NCI-H774 (cell line): ENCODE results near the gene C2orf69.
A peak's percentile ranks its signal among the peaks of the same experiment; 100 is the strongest.

Experiments
- DNase-seq: peaks from one replicate; lab custom pipeline; 2025; lab: John Stamatoyannopoulos, UW

C2orf69 gene

DNA sequence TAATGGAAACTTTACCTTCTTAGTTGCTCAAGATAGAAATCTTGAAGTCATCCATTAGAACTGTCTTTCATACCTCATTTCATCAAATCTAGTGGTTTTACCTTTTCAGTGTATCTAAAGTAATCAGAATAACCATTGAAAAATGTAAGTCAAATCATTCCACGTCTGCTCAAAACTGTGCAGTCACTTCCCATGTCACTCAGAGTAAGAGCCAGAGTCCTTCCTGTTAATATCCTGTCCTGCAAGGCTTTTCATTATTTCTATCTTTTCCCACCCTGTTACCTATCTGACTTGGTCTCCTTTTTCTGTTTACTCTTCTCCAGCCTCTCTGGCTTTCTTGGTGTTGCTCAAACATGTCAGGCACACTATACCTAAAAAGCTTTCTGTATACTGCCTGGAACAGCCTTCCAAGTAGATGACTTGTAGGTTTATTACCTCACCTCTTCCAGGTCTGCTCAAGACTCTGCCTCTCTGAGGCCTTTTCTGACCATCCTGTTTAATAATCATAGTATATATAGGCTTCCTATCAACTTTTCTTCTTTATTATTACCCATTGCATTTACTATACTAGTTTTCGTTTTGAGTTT lies 3.4 kb downstream of the C2orf69 start:
- DNase-seq, result no peak

DNA sequence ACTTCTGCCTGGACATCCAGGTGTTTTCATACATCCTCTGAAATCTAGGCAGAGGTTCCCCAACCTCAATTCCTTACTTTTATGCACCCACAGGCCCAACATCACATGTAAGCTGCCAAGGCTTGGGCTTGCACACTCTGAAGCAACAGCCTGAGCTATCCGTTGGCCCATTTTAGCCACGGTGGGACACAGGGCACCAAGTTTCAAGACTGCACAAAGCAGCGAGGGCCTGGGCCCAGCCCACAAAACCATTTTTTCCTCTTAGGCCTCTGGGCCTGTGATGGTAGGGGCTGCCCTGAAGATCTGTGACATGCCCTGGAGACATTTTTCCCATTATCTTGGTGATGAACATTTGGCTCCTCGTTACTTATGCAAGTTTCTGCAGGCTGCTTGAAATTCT lies 5.9 kb downstream of the C2orf69 start:
- DNase-seq, result no peak

DNA sequence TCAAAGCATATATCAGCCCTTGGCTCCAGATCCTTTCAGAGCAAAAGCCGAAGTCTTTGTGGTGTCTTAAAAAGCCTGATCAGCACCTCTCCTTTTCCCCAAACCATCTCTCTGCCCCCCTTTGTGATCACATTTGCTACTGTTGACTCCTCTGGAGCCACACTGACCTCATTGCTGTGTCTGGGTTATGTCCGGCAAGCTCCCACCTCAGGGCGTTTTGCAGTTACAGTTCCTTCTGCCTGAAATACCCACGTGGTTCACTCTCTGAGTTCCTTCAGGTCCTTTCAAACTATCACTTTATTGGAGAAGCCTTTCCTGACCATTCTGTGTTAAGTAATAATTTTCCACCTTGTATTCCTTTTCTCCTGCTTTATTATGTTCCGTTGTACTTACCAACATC lies 11.8 kb downstream of the C2orf69 start:
- no peak for DNase-seq

DNA sequence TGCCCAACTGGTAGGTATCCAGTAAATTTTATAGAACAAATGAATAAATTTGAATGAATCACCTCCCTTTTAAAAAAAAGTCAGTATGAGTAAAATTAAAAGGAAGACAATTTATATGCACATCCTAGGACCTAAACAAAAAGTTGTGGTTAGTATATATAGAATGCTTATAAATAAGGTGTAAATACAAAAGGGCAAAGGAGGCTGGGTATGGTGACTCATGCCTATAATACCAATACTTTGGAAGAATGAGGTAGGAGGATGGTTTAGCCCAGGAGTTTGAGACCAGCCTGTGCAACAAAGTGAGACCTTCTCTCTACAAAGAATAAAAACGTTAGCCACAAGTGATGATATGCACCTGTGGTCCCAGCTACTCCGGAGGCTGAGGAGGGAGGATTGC lies 12.8 kb downstream of the C2orf69 start:
- no peak for DNase-seq

DNA sequence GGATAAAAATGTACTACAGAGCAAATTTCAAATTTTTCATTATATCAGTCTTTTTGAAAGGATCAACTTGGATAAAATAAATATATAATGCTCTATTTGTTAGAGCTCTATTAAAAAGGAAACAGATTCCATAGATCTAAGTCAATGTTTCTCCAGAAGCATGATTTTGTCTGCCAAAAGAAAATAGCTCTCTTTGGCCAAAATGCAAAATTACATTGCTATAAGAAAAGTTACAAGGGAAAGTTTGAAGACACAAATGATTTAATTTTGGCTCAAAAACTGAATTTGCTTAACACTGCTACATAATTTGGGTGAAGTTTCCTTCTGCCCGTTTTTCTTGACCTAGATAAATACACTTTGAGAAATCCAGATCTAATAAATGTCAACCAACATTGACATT lies 15.7 kb downstream of the C2orf69 start:
- no peak for DNase-seq

DNA sequence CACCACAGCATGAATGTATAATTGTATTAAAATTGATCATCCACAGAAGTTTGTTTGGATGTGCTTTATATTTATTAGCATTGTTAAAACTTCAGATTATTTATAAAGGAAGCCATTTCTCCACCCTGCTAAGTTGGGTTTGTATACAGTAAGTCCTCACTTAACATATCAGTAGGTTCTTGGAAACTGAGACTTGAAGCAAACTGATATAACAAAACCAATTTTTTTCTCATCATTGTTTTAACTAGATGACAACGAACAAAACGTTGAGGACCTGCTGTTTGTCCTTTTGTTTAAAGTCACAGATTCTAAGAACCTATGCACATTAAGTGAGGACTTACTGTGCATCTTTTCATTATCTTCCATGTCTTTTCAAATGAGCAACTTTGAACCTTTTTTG lies 17.1 kb downstream of the C2orf69 start:
- DNase-seq, result no peak

DNA sequence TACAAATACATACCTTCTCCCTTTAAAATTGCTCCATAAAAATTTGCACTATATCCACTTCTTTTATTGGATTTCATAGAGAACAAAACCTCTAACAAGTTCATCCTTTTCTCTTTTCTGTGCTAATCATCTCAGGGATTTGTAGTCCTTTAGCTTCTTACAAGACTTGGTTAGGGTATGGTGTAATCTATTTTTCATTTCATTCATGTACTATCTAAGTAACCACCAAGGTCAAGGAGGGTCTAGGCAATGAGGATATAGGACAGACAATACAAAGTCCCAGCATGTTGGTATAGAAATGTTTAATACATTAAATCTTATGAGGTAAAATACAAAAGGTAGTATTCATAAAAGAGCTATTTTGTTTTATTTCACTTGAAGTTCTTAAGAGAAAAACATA lies 17.5 kb downstream of the C2orf69 start:
- DNase-seq, result no peak

DNA sequence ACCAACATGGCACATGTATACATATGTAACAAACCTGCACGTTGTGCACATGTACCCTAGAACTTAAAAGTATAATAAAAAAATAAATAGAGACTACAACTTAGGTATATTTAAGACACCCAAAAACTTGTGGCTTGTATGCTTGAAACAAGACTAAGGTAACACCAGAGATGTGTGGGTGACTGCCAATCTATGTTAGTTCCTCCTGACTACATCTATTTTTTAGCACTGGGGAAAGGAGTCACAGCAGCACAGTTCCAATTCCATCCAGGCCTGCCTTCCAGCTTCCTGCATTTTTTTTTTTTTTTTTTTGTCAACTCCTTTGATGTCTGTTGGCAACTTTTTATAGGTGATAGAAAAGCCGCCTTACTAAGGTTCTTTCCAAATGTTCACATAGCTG lies 18.2 kb downstream of the C2orf69 start:
- DNase-seq, result no peak

DNA sequence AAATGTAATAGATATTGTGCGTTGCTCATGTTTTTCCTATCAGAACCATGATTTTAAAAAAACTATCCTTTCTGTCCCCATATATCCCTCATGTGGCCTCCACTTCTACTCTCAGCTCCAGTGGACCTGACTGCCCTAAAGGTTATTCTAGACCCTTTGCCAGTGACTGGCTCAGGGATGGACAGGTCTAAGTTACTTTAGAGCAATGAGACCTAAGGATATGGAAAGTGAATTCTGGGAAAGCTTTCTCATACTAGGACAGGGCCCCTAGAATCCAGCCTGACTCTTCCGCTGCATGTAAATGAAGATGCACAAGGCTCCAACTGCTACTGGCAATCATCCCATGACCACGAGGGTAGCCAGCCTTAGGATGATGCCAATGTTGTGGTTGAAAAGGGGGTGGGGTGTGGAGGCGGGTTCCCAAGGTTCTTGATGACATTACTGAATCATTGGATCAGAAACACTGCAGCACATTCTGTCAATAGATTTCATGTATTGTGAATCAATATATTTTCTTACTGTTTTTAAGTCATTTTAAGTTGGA lies 21.3 kb downstream of the C2orf69 start:
- DNase-seq, result no peak

DNA sequence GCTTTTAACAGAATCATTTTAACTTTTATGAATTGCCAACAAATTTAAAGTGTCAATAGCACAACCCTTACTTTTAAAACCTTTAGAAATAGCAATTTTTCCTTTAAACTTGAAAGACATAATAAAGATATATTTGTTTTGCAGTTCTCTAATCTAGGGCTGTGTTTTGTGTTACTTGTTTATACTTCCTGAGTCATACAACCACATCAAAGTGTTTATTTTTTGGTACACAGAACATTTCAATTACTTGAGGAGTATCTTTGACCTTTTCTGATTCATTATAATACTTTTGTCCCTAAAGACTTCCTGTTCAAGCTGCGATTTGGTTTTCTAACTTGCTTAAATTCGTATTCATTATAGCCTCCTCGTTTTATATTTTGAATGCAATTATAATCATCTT lies 22.4 kb downstream of the C2orf69 start:
- DNase-seq, result no peak

DNA sequence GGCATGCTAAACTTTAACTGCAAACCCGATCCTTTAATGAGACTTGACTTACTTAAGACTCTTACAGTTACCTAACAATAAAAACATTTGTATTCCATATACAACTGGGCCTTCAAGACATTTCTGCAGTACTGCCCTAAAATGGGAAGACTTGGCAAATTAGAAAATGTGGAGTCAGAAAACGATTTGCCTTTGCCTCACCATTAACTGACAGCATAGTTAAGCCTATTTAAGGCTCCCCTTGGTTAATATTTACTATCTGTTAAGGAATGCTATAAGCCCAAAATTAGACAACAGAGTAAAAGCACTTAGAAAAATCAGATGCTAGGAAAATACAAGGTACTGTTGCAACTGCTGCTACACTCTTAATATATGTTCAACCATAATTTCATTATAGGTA lies 25.5 kb downstream of the C2orf69 start:
- DNase-seq, result no peak

DNA sequence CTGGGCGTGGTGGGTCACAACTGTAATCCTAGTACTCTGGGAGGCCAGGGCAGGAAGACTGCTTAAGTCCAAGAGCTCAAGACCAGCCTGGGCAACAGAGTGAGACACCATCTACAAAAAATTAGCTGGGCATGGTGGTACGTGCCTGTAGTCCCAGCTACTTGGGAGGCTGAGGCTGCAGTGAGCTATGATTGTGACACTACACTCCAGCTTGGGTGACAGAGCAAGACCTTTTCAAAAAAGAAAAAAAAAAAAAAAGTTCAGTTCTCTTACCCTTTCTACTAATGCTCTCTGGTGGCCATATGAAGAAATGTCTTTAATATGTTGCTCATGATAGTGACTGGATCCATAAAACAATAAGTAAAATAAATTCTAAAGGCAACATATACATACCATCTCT lies 29.3 kb downstream of the C2orf69 start:
- DNase-seq, result no peak

DNA sequence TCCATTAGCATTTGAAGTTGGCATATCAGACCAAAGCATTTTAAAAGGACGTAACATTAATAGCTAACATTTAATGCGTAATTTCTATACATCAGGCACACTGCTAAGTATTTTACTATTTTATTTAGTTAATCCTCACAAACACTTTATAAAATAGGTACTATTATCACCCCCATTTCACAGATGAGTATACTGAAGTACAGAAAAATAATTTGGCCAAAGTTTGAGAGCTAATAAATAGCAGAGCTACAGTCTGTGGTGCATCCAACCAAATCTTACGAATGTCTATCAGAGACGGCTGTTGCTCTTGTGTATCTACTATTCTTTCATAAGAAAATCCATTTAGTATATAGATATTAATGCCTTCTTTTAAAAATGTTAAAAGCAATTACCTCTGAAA lies 32.3 kb downstream of the C2orf69 start:
- DNase-seq, result no peak

DNA sequence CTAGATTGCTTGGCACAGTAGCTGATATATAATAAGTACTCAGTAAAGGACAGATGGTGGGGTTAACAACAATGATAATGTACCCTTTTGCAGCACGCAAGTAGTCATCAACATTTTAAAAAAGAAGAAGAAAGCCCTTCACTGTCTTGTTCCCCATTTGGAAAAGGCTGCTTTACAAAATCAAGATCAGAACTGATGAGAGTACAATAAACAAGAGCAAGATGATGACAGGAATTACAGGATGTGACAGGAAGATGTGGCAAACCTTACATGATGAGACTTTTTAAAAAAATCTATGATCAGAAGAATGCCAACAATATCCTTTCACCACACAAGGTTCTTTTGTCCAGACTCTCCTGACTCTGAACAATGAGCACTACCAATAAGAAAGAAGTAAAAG lies 35.1 kb downstream of the C2orf69 start:
- no peak for DNase-seq

DNA sequence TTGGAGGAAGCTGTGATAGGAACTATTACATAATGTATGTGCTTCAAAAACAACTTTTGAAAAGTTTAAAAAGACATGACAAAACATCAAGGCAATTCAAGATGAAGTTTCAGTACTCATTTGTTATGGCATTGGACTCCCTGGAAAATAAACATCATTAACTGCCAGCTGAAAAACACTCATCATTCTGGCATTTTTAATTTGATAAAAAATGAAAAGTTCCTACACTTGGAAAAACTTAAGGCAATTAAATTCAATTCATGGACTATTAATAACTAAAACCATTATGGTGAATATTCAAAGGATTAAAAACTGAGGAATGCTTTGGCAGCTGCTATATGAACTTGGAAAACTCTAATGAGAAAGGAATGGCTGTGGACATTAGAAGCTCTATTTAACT lies 35.7 kb downstream of the C2orf69 start:
- no peak for DNase-seq

DNA sequence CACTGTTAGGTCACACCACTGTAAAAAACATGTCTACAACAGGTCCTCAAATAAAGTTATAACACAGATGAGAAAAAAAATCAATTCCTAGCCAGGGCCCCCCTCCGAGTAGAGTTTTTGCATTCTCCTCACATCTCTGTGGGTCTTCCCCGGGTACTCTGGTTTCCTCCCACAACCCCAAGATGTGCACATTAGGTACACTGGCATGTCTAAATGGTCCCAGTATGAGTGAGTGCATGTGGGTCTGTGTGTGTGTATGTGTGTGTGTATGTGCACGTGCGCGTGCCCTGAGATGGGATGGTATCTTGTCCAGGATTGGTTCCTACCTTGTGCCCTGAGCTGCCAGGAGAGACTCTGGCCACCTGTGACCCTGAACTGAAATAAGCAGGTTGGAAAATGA lies 39.3 kb downstream of the C2orf69 start:
- DNase-seq, result no peak

DNA sequence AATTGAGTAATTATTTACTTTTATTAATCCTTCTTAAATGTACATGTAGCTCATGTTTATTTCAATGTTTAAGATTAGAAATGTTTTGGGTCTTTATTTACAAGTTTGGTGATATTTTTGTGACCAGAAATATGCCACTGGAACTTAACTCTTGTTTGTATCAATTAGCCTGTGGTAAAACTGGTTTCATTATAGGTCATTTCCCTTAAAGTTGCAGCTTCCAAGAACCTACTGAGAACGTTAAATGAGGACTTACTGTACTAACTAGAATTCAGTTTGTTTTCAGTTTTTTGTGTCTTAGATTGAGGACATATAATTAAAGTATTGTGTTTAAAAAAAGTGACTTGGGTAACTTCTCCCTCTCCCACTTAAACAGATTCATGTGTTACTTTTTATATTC lies 39.9 kb downstream of the C2orf69 start:
- no peak for DNase-seq

DNA sequence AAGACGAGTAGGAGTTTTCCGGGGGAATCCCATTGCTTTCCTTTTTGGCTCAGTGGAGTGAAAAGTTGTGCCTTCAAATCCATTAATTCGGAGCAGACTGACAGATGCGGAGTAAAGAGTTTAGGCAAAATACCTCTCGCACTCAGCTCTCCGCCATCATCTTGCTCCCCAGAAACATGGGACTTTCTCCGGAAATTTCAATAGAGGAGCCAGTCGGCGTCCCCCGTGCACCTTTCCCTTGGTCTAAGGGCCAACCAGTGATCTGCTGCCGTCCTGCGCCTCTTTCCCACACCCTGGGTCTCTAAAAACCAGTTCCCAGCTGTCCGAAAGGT lies 43.9 kb downstream of the C2orf69 start:
- peak; percentile 48 for DNase-seq

DNA sequence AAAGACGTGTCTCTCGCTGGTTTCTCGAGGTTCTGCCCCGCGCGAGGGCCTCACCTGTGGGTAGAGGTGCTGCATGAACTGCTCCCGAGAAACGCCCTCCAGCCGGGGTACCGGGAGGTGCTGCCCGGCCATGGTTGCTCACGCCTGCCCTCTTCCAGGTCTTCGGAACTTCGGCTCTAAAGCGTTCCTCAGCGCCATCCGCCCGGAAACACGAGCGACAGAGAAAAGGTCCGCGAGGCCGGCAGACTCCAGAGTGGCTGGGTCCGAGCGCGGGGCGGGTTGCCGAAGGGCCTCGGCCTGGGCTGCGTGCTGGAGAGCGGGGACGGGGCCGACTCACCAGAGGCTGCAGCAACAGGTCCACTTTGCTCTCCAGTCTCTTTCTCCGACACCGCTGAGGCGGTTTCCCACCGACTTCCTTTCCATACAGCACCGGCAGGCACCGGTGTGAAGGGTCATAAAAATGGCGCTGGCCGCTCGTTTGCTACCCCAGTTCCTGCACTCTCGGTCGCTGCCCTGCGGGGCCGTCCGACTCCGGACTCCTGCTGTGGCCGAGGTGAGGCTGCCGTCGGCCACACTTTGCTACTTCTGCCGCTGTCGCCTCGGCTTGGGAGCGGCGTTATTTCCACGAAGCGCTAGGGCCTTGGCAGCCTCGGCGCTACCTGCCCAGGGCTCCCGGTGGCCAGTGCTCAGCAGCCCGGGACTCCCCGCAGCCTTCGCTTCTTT lies 44.4 kb downstream of the C2orf69 start, which contains the start of the genes MAIP1 and TYW5:
Gene MAIP1 (plus strand): TSS at position 244 of the 723 bp plus-strand sequence. CDS start 217 bp downstream, at position 461.
Gene TYW5 (minus strand): TSS at position 153 of the 723 bp plus-strand sequence. CDS start 21 bp downstream, at position 132.
- peak; percentile 77 for DNase-seq

DNA sequence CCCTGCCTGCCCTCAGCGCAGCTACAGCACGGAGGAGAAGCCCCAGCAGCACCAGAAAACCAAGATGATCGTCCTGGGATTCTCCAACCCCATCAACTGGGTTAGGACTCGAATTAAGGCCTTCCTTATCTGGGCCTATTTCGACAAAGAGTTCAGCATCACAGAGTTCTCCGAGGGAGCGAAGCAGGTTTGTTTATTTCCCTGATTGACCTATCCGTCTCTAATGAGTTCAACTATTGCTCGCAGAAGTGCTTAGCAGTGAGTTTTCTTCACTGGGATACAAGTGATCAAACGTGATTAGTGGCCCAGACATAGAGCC lies 44.9 kb downstream of the C2orf69 start:
- DNase-seq, result no peak

DNA sequence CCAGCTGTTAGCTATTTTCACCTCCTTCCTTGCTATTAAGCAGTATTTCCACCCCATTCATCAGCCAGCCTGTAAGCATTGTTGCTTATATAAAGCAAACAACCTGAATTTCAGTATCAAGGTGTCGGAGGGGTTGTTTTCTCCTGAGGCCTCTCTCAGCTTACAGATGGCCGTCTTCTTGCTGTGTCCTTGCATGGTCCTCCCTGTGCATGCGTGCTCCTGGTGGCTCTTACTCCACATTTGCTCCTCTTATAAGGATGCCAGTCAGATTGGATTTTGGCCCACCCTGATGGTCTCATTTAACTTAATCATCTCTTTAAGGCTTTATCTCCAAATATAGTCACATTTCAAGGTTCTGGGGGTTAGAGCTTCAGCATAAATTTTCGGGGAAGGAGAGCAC lies 46.9 kb downstream of the C2orf69 start:
- DNase-seq, result no peak

DNA sequence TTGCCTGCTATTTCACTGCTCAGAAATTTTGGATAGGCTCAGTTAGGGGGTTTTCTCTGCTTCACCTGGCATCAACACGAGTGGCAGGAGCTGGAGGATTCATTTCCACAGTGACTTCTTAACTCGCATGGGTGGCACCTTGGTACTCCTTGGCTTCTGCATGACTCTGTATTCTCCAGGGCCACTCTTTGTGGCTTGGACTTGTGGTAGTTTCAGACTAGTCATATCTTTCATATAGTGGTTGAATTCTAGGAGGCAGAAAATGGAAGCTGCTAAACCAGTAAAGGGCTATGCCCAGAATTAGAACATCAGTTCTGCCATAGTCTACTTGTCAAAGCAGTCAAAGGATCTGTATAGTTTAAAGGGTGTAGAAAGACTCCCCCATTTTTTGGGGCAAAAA lies 51.1 kb downstream of the C2orf69 start:
- DNase-seq, result no peak

DNA sequence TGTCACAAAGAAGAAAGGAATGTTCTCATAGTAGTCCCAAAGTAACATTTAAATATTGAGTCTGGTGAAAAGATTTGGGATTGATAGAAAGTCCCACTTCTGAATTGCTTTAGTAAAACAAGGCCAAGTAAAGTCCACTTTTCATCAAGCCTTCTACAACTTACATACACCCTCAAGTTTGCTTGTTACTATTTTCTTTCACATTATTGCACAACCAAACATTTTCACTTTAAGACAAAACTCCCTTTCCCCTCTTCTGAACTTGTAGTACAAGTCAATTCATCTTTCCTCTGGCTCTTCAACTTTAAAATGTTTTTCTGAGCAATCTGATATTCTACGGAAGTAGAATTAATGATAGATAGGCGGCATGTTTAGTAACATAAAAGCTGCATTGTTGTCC lies 55.3 kb downstream of the C2orf69 start:
- no peak for DNase-seq

DNA sequence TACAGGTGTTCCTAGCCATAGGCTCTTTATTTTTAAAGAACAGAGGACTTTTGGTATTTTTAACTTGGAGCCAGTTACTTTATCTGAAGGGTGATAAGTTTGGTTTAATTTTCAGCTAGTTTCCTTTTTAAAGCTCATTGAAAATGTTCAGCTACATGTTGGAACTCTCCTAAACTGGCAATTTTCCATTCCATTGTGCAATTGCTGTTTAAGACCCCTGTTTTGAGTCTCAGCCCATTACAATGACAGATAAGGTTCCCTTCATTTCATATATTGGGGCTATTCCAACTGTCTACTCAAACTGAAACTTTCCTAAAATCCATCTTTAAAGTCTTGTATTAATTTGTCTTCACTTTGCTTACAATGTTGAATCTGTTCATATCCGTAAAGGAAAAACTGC lies 55.9 kb downstream of the C2orf69 start:
- DNase-seq, result no peak
